ENCODE measurements around the gene TRIM56. TPM values are rescaled to one million over a fixed set of nuclear protein-coding genes. Genes with fewer than 3 reads are reported as not detected.
A peak's percentile ranks its signal among the peaks of the same experiment; 100 is the strongest.

Gene TRIM56
- total and polyA plus RNA-seq, 7 donors: 3.2 to 15.7 (median 12.6) TPM

- WGBS, 3 donors: 81 to 95% (median 83%) methylated on average over 3 of the region's 3 CpGs
- Histone ChIP-seq H3K9me3 (no peaks in the 10 kb centered on the region), H3K36me3 (ENCODE audit: insufficient read depth in 1 of 2, low read depth in 1 of 2) (no peaks in the 10 kb centered on the region), H3K27ac (no peak overlapping the region), H3K4me1 (peaks cover 12% of the 10 kb centered on the region), H3K27me3 (ENCODE audit: insufficient read depth in 3 of 3, low read length in 2 of 3) (peaks cover 0 to 59% (median 5%) of the 10 kb centered on the region in 3 donors), H3K4me3 (no peak overlapping the region)
- intact Hi-C loops (cut with DNase I): no loop called here
- no peak for DNase-seq
- ATAC-seq: no peak
- no peak for TF ChIP-seq CTCF (IDR thresholded peaks at IDR 0.05)
Measured at GRCh38 chr7:101123703-101124068, 38.4 kb downstream of the TRIM56 start.

- 40 to 45% (median 40%) methylated on average over 7 of the region's 7 CpGs for WGBS, 3 donors
- Histone ChIP-seq H3K4me3 (no peak overlapping the region), H3K27ac (no peak overlapping the region), H3K4me1 (peaks cover 12% of the 10 kb centered on the region), H3K27me3 (ENCODE audit: insufficient read depth in 3 of 3, low read length in 2 of 3) (peaks cover 0 to 59% (median 5%) of the 10 kb centered on the region in 3 donors), H3K36me3 (ENCODE audit: insufficient read depth in 1 of 2, low read depth in 1 of 2) (no peaks in the 10 kb centered on the region), H3K9me3 (no peaks in the 10 kb centered on the region)
- intact Hi-C loops (cut with DNase I): no loop called here
- DNase-seq (no peak), ATAC-seq (no peak)
- no peak for TF ChIP-seq CTCF (IDR thresholded peaks at IDR 0.05)
Measured at GRCh38 chr7:101124376-101125056, 39.2 kb downstream of the TRIM56 start.

GRCh38 chr7:101125989-101126650, 40.8 kb downstream of the TRIM56 start:
- peak overlapping the region; percentile 52 for H3K4me3 ChIP-seq

GRCh38 chr7:101126651-101127459, 41.6 kb downstream of the TRIM56 start, which contains the start of gene SERPINE1:
TSS of gene SERPINE1 (plus strand) at chr7:101127104. CDS start at chr7:101128394, 1,290 bp downstream.
- H3K27me3 ChIP-seq (ENCODE audit: insufficient read depth in 3 of 3, low read length in 2 of 3): peaks cover 0 to 60% (median 5%) of the 10 kb centered on the region in 3 donors
- H3K27ac ChIP-seq: peak within 1 kb of the TSS; percentile 60
- intact Hi-C loops (cut with DNase I): no loop called here
- DNase-seq: peak; percentile 91 to 94
- H3K4me1 ChIP-seq: peaks cover 8% of the 10 kb centered on the region
- H3K9me3 ChIP-seq: no peaks in the 10 kb centered on the region
- ATAC-seq: peak; percentile 69 to 83 (median 80)
- H3K4me3 ChIP-seq: peak within 1 kb of the TSS; percentile 52
- H3K36me3 ChIP-seq (ENCODE audit: insufficient read depth in 1 of 2, low read depth in 1 of 2): peaks cover 0 to 4% of the 10 kb centered on the region in 2 donors
- TF ChIP-seq CTCF (IDR thresholded peaks at IDR 0.05): no peak
- WGBS, 3 donors: 3 to 5% (median 5%) methylated on average over 22 of the region's 22 CpGs

More at GRCh38 chr7:101125989-101126650, 40.8 kb downstream of the TRIM56 start:
- Histone ChIP-seq H3K9me3 (no peaks in the 10 kb centered on the region), H3K36me3 (ENCODE audit: insufficient read depth in 1 of 2, low read depth in 1 of 2) (peaks cover 0 to 4% of the 10 kb centered on the region in 2 donors), H3K27ac (peak overlapping the region; percentile 60), H3K27me3 (ENCODE audit: insufficient read depth in 3 of 3, low read length in 2 of 3) (peaks cover 0 to 60% (median 5%) of the 10 kb centered on the region in 3 donors), H3K4me1 (peaks cover 12% of the 10 kb centered on the region)
- DNase-seq (peak; percentile 82 to 84), ATAC-seq (peak; percentile 34 to 61 (median 46))
- WGBS, 3 donors: 20 to 28% (median 25%) methylated on average over 15 of the region's 15 CpGs
- TF ChIP-seq CTCF (IDR thresholded peaks at IDR 0.05): no peak
- intact Hi-C loops (cut with DNase I): no loop called here
